Muscle layer of colon (tissue), 2 donors: ENCODE measurements around the gene HCFC2.
"Not testable (repeated sequence)": the region's sequence is repeated elsewhere in the genome, so short reads cannot be mapped to it uniquely, and the experiment has no call there.

ENCODE experiments used
- H3K27ac ChIP-seq: one replicate; pipeline ENCODE4 v1.7.0; 2013; ENCODE audit warnings: low read depth, mild to moderate bottlenecking, low read length, moderate library complexity
- H3K27me3 ChIP-seq, 2 donors: one replicate each; pipeline ENCODE4 v1.7.0; 2013; ENCODE audit warnings: low read length in 2 of 2, mild to moderate bottlenecking in 2 of 2; ENCODE audit not compliant: insufficient read depth in 2 of 2, control insufficient read depth in 1 of 2
- H3K36me3 ChIP-seq: one replicate; pipeline ENCODE4 v1.7.0; 2013; ENCODE audit warnings: mild to moderate bottlenecking, low read length; ENCODE audit not compliant: insufficient read depth
- H3K4me1 ChIP-seq: one replicate; pipeline ENCODE4 v1.7.0; 2013; ENCODE audit warnings: mild to moderate bottlenecking, low read length; ENCODE audit not compliant: insufficient read depth
- H3K4me3 ChIP-seq, 2 donors: one replicate each; pipeline ENCODE4 v1.7.0; 2013; ENCODE audit warnings: low read length in 2 of 2, low read depth in 1 of 2, mild to moderate bottlenecking in 1 of 2, moderate library complexity in 1 of 2
- H3K9ac ChIP-seq: one replicate; pipeline ENCODE4 v1.7.0; 2013; ENCODE audit warnings: low read length
- H3K9me3 ChIP-seq: one replicate; pipeline ENCODE4 v1.7.0; 2013; ENCODE audit warnings: mild to moderate bottlenecking, low read length
- donor health status: abdominal sarcoma.
- donor health status: Adenocarcinoma of cecum.

Gene HCFC2

DNA sequence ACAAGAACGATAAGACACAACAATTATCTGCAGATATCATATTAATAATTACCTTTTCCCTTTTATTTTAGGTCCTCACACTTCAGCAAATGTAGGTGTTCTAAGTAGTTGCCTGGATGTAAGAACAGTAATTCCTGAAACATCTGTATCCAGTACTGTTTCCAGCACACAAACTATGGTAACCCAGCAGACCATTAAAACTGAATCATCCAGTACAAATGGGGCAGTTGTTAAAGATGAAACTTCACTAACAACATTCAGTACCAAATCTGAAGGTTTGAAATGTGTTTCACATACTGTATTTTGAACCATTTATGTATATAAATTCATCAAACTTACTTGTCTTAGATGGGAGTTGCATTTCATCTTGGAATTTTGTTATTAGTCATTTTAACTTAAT is 31.0 kb downstream of the HCFC2 start:
- Histone ChIP-seq H3K4me1 (no peaks in the 10 kb centered on the region), H3K4me3 (no peak overlapping the region), H3K9me3 (no peaks in the 10 kb centered on the region), H3K27me3 (no peaks in the 10 kb centered on the region), H3K9ac (no peak overlapping the region), H3K27ac (no peak overlapping the region), H3K36me3 (peaks cover 67% of the 10 kb centered on the region)

GRCh38 chr12:104097954-104098353 is 33.6 kb downstream of the HCFC2 start:
- Histone ChIP-seq H3K4me3 (no peak overlapping the region), H3K9me3 (no peaks in the 10 kb centered on the region), H3K36me3 (peaks cover 69% of the 10 kb centered on the region), H3K27ac (no peak overlapping the region), H3K9ac (no peak overlapping the region), H3K4me1 (no peaks in the 10 kb centered on the region), H3K27me3 (no peaks in the 10 kb centered on the region)

DNA sequence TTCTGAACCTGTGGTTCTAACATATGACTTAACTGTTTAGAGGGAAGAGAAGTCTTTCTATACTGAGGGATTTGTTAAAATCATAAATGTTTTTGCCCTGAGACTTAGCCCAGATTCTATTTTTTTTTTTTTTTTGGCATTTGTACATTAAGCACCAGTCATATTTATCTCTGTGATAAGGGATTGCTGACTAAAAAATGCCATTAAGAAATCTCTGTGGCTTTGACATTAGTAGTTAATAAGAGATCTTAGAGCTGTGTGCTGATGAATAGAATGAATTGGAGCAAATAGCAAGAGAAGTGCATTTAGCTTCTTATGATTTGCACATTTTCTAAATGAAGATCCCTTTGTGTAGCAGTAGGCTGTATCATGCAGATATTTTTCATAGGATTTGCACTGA is 41.1 kb downstream of the HCFC2 start:
- no peak overlapping the region for H3K4me3 ChIP-seq
- H3K27ac ChIP-seq = no peak overlapping the region
- no peak overlapping the region for H3K9ac ChIP-seq
- H3K9me3 ChIP-seq = no peaks in the 10 kb centered on the region
- H3K27me3 ChIP-seq = no peaks in the 10 kb centered on the region
- H3K36me3 ChIP-seq = peaks cover 27% of the 10 kb centered on the region
- H3K4me1 ChIP-seq = peaks cover 9% of the 10 kb centered on the region

DNA sequence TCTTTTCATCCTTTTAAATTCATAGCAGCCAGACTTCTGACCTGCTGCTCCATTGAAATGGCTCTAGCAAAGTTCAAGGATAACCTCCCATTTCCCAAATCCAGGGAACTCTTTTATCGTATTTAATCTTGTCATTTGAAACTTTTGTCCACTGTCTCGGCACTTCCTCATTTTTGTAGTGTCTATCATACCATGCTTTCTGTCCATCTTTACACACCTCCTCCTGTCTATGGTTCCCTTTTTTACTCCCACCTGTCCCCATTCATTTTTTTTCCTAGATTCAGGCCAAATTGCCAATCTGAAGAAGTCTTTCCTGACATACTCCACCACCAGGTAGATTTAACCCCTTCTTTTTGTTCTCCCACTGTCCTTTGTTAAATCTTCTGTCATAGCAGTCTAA is 42.6 kb downstream of the HCFC2 start:
- peaks cover 22% of the 10 kb centered on the region for H3K36me3 ChIP-seq
- no peak overlapping the region for H3K4me3 ChIP-seq
- no peaks in the 10 kb centered on the region for H3K27me3 ChIP-seq
- H3K9me3 ChIP-seq = no peaks in the 10 kb centered on the region
- peaks cover 9% of the 10 kb centered on the region for H3K4me1 ChIP-seq
- no peak overlapping the region for H3K9ac ChIP-seq
- H3K27ac ChIP-seq = no peak overlapping the region

GRCh38 chr12:104108755-104109445 is 44.6 kb downstream of the HCFC2 start:
- H3K27me3 ChIP-seq = no peaks in the 10 kb centered on the region
- H3K9ac ChIP-seq = no peak overlapping the region
- H3K27ac ChIP-seq = no peak overlapping the region

GRCh38 chr12:104109446-104110271 is 45.3 kb downstream of the HCFC2 start:
- Histone ChIP-seq H3K36me3 (peaks cover 5% of the 10 kb centered on the region), H3K9me3 (no peaks in the 10 kb centered on the region), H3K9ac (no peak overlapping the region), H3K27ac (no peak overlapping the region), H3K4me1 (peaks cover 9% of the 10 kb centered on the region), H3K4me3 (no peak overlapping the region), H3K27me3 (no peaks in the 10 kb centered on the region)

More at GRCh38 chr12:104108755-104109445, 44.6 kb downstream of the HCFC2 start:
- peaks cover 9% of the 10 kb centered on the region for H3K4me1 ChIP-seq
- no peaks in the 10 kb centered on the region for H3K9me3 ChIP-seq
- H3K4me3 ChIP-seq = no peak overlapping the region
- peaks cover 5% of the 10 kb centered on the region for H3K36me3 ChIP-seq

- H3K27ac ChIP-seq, H3K9ac ChIP-seq, H3K9me3 ChIP-seq, H3K4me3 ChIP-seq, H3K36me3 ChIP-seq, H3K4me1 ChIP-seq, H3K27me3 ChIP-seq: not testable (repeated sequence)
Measured at GRCh38 chr12:104114834-104115586, 50.7 kb downstream of the HCFC2 start.

DNA sequence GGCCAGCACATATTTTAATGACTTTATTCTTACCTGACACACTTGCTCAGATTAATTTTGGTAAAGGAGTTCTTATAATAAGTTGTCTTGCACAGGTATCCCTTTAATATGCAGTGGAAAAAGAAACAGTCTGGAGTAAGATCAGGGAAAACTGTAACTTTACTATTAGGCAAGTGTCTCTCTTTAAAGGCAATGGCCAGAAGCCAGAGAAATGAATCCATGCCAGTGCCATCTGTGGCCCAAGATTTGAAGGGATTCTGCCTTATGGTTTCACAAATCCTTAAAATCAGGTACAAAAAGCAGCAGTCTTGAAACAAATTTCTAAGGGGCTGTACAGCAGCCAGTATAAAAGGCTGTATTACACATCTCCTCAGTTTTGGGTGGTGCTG is 51.2 kb downstream of the HCFC2 start:
- peaks cover 11% of the 10 kb centered on the region for H3K36me3 ChIP-seq
- no peaks in the 10 kb centered on the region for H3K9me3 ChIP-seq
- H3K27me3 ChIP-seq = no peaks in the 10 kb centered on the region
- H3K4me3 ChIP-seq = no peak overlapping the region
- no peak overlapping the region for H3K27ac ChIP-seq
- H3K4me1 ChIP-seq = no peaks in the 10 kb centered on the region
- no peak overlapping the region for H3K9ac ChIP-seq

DNA sequence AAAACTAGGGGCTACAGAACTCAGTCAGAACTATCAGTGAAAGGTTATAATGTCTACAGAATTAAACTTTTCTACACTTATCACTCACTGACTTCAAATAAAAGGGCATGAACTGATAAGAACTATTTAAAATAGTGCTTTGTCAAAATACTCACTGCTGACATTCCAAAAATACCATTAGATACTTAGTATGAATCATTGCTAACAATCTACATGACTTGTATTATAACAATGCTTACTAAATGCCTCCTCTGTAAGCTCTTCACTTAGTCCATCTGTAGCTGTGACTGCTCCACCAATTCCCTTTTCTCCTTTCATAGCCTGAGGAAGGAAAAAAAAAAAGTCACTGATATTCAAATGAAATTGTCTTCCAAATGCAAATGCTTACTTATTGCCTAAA is 56.7 kb downstream of the HCFC2 start:
- no peak overlapping the region for H3K4me3 ChIP-seq
- H3K27ac ChIP-seq = no peak overlapping the region
- no peaks in the 10 kb centered on the region for H3K27me3 ChIP-seq
- H3K36me3 ChIP-seq = peaks cover 33% of the 10 kb centered on the region
- no peak overlapping the region for H3K9ac ChIP-seq
- H3K9me3 ChIP-seq = no peaks in the 10 kb centered on the region
- no peaks in the 10 kb centered on the region for H3K4me1 ChIP-seq

GRCh38 chr12:104122298-104122697 is 58.0 kb downstream of the HCFC2 start:
- H3K9me3 ChIP-seq = no peaks in the 10 kb centered on the region
- H3K27ac ChIP-seq = no peak overlapping the region
- H3K27me3 ChIP-seq = no peaks in the 10 kb centered on the region
- H3K9ac ChIP-seq = no peak overlapping the region
- H3K36me3 ChIP-seq = peaks cover 33% of the 10 kb centered on the region
- no peaks in the 10 kb centered on the region for H3K4me1 ChIP-seq
- H3K4me3 ChIP-seq = no peak overlapping the region

DNA sequence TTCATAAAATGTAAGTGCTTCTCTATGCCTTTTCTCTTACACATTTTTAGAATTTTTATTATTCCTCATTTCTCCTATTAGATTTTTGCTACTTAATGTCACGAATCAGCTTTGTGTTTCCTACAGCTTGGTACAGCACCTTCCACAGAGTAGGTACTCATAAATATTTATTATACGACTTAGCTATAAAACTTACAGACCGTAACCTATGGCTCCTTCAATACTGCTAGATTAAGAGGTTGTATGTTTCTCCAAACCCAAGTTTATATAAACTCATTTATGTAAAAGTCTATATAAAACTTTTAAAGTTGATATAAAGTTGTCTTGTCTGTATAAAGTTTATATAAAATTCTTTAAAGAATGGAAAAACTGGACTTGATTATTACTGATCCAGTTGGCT is 62.2 kb downstream of the HCFC2 start:
- Histone ChIP-seq H3K27me3 (no peaks in the 10 kb centered on the region), H3K9me3 (no peaks in the 10 kb centered on the region), H3K27ac (no peak overlapping the region), H3K4me1 (peaks cover 14% of the 10 kb centered on the region), H3K9ac (no peak overlapping the region), H3K4me3 (no peak overlapping the region), H3K36me3 (peaks cover 43% of the 10 kb centered on the region)
